Nephron progenitor cell (in vitro differentiated cells): ENCODE data around the gene GDI1.

Experiments
- DNase-seq: peaks from one replicate; pipeline ENCODE4 v3.0.0; 2021
- H3K27ac Mint-ChIP-seq: 2 replicates; pipeline ENCODE4 v1.8.0; 2021; ENCODE audit warnings: mild to moderate bottlenecking, moderate library complexity, mixed read lengths
- H3K27me3 Mint-ChIP-seq: 2 replicates; pipeline ENCODE4 v1.8.0; 2021; ENCODE audit warnings: mild to moderate bottlenecking, low read depth, mixed read lengths; ENCODE audit not compliant: poor library complexity
- H3K36me3 Mint-ChIP-seq: 2 replicates; pipeline ENCODE4 v1.8.0; 2021; ENCODE audit warnings: low read depth, mixed read lengths
- H3K4me1 Mint-ChIP-seq: 2 replicates; pipeline ENCODE4 v1.8.0; 2021; ENCODE audit warnings: mixed read lengths
- H3K4me3 Mint-ChIP-seq: 2 replicates; pipeline ENCODE4 v1.8.0; 2021; ENCODE audit warnings: mild to moderate bottlenecking, moderate library complexity, mixed read lengths
- H3K9me3 Mint-ChIP-seq: 2 replicates; pipeline ENCODE4 v1.8.0; 2021; ENCODE audit warnings: mild to moderate bottlenecking, moderate library complexity, mixed read lengths
- TF ChIP-seq, protein P1 (sequence below): fragments of 200-600 bp; sonication (generic); IDR thresholded peaks from 2 replicates; pipeline ENCODE4 v1.5.0; 2021; ENCODE audit warnings: antibody characterized with exemption

GDI1 gene

DNA sequence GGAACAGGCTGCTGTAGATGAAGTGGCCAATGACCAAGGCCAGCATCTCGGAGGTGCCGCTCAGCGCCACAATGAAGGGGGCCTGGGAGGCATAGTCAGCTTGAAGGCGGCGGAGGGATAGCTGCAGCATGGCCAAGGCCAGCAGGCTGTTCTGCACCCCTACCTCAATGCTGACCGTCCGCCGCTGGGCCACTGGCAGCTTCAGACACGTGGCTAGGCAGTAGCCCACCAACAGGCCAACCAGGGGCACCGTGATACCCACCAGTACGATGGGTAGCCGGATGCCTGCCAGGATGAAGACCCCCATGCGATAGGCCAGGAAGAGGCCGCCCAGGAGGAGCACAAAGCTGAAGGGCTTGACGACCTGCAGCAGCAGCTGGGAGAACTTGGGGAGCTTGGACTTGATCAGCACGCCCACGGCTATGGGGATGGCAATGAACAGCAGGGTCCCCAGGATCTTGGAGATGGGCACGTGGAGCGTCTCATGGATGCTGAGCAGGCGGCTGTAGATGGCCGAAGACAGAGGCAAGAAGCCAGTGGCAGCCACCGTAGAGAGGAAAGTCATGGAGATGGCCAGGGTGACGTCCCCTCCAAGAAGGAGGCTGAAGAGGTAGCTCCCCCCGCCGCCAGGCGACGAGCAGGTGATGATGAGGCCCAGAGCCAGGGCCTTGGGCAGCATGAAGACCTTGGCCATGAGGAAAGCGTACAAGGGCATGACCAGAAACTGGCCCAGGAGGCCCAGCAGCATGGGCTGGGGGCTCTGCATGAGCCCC is 50.8 kb downstream of the GDI1 start:
- H3K27ac Mint-ChIP-seq, result no peak overlapping the region
- peaks cover 22% of the 10 kb centered on the region for H3K4me1 Mint-ChIP-seq
- H3K27me3 Mint-ChIP-seq, result peaks cover 4% of the 10 kb centered on the region
- TF ChIP-seq, protein P1, sequence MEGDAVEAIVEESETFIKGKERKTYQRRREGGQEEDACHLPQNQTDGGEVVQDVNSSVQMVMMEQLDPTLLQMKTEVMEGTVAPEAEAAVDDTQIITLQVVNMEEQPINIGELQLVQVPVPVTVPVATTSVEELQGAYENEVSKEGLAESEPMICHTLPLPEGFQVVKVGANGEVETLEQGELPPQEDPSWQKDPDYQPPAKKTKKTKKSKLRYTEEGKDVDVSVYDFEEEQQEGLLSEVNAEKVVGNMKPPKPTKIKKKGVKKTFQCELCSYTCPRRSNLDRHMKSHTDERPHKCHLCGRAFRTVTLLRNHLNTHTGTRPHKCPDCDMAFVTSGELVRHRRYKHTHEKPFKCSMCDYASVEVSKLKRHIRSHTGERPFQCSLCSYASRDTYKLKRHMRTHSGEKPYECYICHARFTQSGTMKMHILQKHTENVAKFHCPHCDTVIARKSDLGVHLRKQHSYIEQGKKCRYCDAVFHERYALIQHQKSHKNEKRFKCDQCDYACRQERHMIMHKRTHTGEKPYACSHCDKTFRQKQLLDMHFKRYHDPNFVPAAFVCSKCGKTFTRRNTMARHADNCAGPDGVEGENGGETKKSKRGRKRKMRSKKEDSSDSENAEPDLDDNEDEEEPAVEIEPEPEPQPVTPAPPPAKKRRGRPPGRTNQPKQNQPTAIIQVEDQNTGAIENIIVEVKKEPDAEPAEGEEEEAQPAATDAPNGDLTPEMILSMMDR, result no peak
- peaks cover 14% of the 10 kb centered on the region for H3K36me3 Mint-ChIP-seq
- no peak for DNase-seq
- peak overlapping the region; percentile 47 for H3K4me3 Mint-ChIP-seq
- H3K9me3 Mint-ChIP-seq, result peaks cover 56% of the 10 kb centered on the region

- peaks cover 57% of the 10 kb centered on the region for H3K9me3 Mint-ChIP-seq
- DNase-seq, result no peak
- H3K36me3 Mint-ChIP-seq, result peaks cover 10% of the 10 kb centered on the region
- H3K4me1 Mint-ChIP-seq, result peaks cover 17% of the 10 kb centered on the region
- H3K27me3 Mint-ChIP-seq, result no peaks in the 10 kb centered on the region
- TF ChIP-seq, protein P1, result no peak
- H3K4me3 Mint-ChIP-seq, result no peak overlapping the region
- no peak overlapping the region for H3K27ac Mint-ChIP-seq
Observed at GRCh38 chrX:154488336-154489075, 51.6 kb downstream of the GDI1 start.

GRCh38 chrX:154489182-154489581 is 52.2 kb downstream of the GDI1 start:
- H3K4me1 Mint-ChIP-seq, result peaks cover 15% of the 10 kb centered on the region
- TF ChIP-seq, protein P1, result no peak
- H3K4me3 Mint-ChIP-seq, result peak overlapping the region; percentile 82
- H3K36me3 Mint-ChIP-seq, result peaks cover 8% of the 10 kb centered on the region
- H3K27ac Mint-ChIP-seq, result no peak overlapping the region
- no peak for DNase-seq
- no peaks in the 10 kb centered on the region for H3K27me3 Mint-ChIP-seq
- H3K9me3 Mint-ChIP-seq, result peaks cover 52% of the 10 kb centered on the region

GRCh38 chrX:154490021-154490413 is 53.1 kb downstream of the GDI1 start:
- no peak for DNase-seq
- H3K4me1 Mint-ChIP-seq, result peaks cover 15% of the 10 kb centered on the region
- H3K4me3 Mint-ChIP-seq, result peak overlapping the region; percentile 82
- H3K36me3 Mint-ChIP-seq, result peaks cover 8% of the 10 kb centered on the region
- TF ChIP-seq, protein P1, result no peak
- peaks cover 52% of the 10 kb centered on the region for H3K9me3 Mint-ChIP-seq
- H3K27me3 Mint-ChIP-seq, result no peaks in the 10 kb centered on the region
- H3K27ac Mint-ChIP-seq, result no peak overlapping the region

GRCh38 chrX:154490414-154491083 is 53.6 kb downstream of the GDI1 start, which contains the start of gene SLC10A3:
Gene SLC10A3, minus strand, starts transcription at chrX:154490629. Its CDS starts 1,689 bp downstream, at chrX:154488940.
- DNase-seq, result peak; percentile 88
- Mint-ChIP-seq H3K27me3 (no peaks in the 10 kb centered on the region), H3K9me3 (peaks cover 53% of the 10 kb centered on the region), H3K27ac (peak within 1 kb of the TSS; percentile 93), H3K36me3 (peaks cover 8% of the 10 kb centered on the region), H3K4me1 (peaks cover 15% of the 10 kb centered on the region), H3K4me3 (peak within 1 kb of the TSS; percentile 83)
- TF ChIP-seq, protein P1, result no peak
